ENCODE data around the gene PRKCA. TPM values are rescaled to one million over a fixed set of nuclear protein-coding genes. Genes with fewer than 3 reads are reported as not detected.
"Not testable (repeated sequence)": the region's sequence is repeated elsewhere in the genome, so short reads cannot be mapped to it uniquely, and the experiment has no call there.

Gene PRKCA
- total RNA-seq, 1 experiment from 2014 or later, result 12.7 TPM

DNA sequence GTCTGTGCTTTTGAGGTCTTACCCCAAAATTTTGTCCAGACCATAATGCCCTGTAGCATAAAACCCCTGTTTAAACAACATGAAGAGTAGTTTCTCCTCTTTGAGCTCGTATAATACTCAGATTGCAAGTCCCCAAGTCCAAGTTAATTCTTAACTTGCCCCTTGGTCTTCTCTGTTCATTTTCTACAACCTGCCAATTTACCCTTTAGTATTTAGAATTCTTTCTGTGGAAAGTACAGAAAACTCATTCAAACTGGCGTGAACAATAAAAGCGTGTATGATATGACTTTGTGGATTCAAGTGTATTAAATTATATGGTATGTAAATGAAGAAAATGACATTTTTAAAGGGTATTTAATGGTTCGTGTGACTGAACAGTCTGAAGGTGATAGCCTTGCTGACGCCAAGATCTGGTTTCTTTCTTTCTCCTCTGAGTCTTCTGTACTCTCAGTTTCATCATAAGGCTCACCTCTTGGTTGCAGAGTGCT is 185.6 kb downstream of the PRKCA start:
- no peak for DNase-seq (ENCODE audit: low spot score)

GRCh38 chr17:66488864-66489263 is 186.5 kb downstream of the PRKCA start:
- DNase-seq (ENCODE audit: low spot score), result no peak

DNA sequence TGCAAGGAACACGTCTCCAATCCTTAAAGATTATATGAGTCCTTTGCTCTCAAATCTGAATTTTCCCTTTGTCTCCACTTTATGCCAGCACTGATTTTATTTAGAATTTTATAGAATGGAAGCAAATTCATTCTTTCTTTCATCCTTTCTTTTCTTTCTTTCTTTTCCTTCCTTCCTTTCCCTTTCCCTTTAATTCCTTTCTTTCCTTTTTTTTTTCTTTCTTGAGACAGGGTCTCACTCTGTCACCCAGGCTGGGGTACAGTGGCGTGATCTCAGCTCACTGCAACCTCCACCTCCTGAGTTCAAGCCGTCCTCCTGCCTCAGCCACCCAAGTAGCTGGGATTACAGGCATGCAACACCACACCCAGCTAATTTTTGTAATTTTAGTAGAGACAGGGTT is 187.2 kb downstream of the PRKCA start:
- not testable (repeated sequence) for DNase-seq (ENCODE audit: low spot score)

- no peak for DNase-seq (ENCODE audit: low spot score)
These were observed 188.8 kb downstream of the PRKCA start for GRCh38 chr17:66491213-66491612.

- DNase-seq (ENCODE audit: low spot score), result no peak
These were observed 189.3 kb downstream of the PRKCA start for GRCh38 chr17:66491665-66492064.

- no peak for DNase-seq (ENCODE audit: low spot score)
These were observed 189.7 kb downstream of the PRKCA start for GRCh38 chr17:66492080-66492479.

- DNase-seq (ENCODE audit: low spot score), result no peak
These were observed 190.2 kb downstream of the PRKCA start for GRCh38 chr17:66492561-66493005.

GRCh38 chr17:66493283-66494019 is 191.0 kb downstream of the PRKCA start:
- DNase-seq (ENCODE audit: low spot score), result peak; percentile 42

GRCh38 chr17:66494023-66494803 is 191.8 kb downstream of the PRKCA start:
- DNase-seq (ENCODE audit: low spot score), result peak; percentile 85

DNA sequence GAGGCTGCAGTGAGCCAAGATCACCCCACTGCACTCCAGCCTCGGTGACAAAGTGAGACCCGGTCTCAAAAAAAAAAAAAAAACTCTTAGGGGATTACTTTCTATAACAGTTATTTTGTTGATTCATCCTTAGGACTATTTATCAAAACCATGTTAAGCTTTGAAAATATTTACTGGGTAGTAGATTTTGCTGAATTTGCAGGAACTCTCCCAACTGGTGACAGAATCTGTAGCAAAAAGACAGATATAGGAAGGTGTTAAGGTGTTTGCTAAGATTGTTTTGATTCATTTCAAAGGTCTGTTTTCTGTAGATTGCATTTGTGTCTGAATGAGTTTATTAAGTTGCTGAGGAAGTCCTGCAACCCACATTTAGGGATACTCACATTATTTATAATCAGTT is 192.6 kb downstream of the PRKCA start:
- no peak for DNase-seq (ENCODE audit: low spot score)

DNA sequence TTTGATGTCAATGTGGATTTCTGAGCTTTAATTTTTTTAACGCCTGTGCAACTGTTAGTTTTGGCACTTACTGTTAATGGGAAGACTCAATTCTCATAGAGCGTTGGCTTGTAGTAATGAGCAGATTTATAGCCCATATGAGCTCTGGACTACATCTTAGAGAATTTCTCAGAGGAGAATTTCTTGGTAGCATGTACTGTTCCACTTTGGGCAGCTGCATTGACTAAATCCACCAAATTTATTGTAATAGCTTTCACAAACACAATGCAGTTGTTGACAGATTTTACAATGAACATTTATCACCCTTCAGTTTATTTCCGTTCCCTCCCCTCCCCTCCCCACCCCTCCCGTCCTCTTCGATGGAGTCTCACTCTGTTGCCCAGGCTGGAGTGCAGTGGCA is 193.9 kb downstream of the PRKCA start:
- DNase-seq (ENCODE audit: low spot score), result no peak

- no peak for DNase-seq (ENCODE audit: low spot score)
These were observed 196.2 kb downstream of the PRKCA start for GRCh38 chr17:66498580-66498979.

DNA sequence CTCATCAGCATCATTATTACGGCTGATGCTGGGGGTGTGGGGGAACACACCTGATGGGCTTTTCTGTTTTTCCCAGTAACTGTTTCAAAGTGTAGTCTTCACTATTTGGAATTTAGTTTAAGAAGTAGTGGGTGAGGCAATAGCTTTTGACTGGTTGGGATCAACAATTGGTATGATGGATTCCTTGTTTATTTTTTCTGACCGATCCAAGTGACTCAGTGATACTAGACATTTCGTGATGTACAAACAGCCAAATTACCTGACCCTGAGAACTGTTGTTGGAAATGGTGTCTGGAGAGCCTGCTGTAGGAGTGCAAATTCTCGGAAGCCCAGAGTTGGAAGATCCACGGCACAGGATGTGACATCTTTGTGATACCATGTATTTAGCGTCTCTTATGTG is 204.2 kb downstream of the PRKCA start:
- no peak for DNase-seq (ENCODE audit: low spot score)

- peak; percentile 71 for DNase-seq (ENCODE audit: low spot score)
These were observed 204.9 kb downstream of the PRKCA start for GRCh38 chr17:66507103-66507923.

- no peak for DNase-seq (ENCODE audit: low spot score)
These were observed 205.8 kb downstream of the PRKCA start for GRCh38 chr17:66507982-66508760.

GRCh38 chr17:66508896-66509844 is 206.8 kb downstream of the PRKCA start:
- DNase-seq (ENCODE audit: low spot score), result peak; percentile 97

DNA sequence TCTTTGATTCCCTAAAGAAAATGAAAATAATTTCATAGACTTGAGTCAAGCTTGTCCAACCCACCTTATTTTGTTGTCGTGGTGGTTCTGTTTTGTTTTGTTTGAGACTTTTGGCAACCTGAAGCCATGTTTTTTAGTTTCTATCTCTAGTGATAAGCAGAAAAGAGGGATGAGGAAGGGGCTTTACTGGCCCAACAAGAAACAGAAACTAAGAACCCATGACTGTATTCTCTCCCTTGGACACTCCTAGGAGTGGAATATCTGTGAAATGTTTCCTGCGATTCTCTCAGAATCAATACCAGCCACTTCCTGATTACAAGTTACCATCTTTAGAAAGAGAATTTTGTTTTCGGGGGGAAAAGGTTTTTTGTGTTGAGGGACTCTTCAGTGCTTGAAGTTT is 207.5 kb downstream of the PRKCA start:
- DNase-seq (ENCODE audit: low spot score), result no peak

DNA sequence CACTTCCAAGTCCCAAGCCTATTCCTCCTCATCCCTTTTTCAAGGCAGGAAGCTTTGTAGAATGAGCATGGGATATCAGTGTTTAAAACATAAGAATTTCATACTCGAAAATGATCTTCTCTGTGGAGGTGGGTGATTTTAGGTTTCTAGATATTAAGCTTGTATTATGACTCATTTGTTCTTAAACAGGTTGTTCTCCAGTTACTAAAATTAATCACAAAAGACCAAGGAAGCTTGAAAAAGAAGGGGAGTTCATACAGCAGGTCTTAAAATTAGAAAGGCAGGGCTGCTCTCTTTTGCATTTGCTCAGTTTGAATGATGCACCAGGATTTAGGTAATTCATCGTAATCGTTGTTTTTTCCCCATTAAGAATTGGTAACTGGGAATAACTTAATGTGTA is 208.7 kb downstream of the PRKCA start:
- no peak for DNase-seq (ENCODE audit: low spot score)

DNA sequence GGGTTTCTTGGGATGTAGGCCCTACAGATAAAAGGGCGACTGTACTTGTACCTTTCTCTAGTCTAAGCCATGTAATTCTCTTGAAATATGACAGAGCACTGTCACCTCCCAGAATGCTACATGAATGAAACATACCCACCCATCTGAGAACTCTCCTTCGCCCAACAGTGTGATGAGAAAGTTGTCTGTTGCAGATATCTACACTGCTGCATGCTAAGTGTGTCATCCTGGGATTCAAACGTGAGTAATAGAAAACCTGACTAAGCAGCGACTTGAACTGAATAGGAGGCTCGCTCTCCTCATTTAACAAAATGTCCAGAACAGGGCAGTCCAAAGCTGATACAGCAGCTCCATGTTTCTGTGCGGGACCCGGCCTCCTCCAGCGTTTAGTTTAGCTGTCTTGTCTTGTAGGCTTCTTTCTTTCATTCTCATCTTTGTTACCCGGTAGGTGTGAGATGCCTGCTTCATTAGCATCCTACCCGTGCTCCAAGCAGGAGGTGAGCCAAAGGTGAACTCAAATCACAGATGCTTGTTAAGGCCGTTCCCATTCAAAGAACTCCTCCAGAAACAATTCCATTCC is 211.9 kb downstream of the PRKCA start:
- no peak for DNase-seq (ENCODE audit: low spot score)

DNA sequence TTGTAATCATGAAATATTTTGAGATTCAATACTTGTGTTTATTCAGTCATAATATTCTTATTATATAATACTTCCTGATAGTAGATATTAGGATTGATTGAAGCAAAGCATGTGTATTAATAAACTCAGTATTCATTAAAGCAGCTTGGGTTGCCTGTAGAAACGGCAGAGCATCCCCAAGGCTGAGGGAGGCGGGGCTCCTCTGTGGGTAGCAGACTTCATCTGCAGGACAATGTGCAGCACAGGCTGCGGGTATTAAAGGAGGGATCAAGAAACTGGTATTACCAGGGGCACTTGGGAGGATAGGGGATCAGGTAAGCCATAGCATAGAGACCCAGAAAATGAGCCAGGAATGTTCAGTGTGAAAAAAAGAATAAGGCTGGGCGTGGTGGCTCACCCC is 213.6 kb downstream of the PRKCA start:
- no peak for DNase-seq (ENCODE audit: low spot score)
